H9 (cell line): ENCODE data around the gene EFNB2. TPM values are rescaled to one million over a fixed set of nuclear protein-coding genes. Genes with fewer than 3 reads are reported as not detected.

ENCODE experiments used
- DNase-seq: peaks from one replicate; pipeline ENCODE4 v3.0.0-alpha.2; 2017
- H2AFZ ChIP-seq: one replicate; pipeline ENCODE4 v1.6.1; 2013; ENCODE audit warnings: mild to moderate bottlenecking, low read length, control low read depth, moderate library complexity
- H2AK5ac ChIP-seq: 2 replicates; pipeline ENCODE4 v1.6.1; 2013; ENCODE audit warnings: low read length, control low read depth, mixed read lengths; ENCODE audit not compliant: insufficient read length
- H2BK120ac ChIP-seq: one replicate; pipeline ENCODE4 v1.6.1; 2013; ENCODE audit warnings: low read depth, mild to moderate bottlenecking, low read length, control low read depth, inconsistent platforms; ENCODE audit not compliant: poor library complexity, severe bottlenecking
- H2BK12ac ChIP-seq: 2 replicates; pipeline ENCODE4 v1.6.1; 2013; ENCODE audit warnings: low read length, control low read depth, mixed read lengths, low read depth; ENCODE audit not compliant: insufficient read length
- H2BK15ac ChIP-seq: 2 replicates; pipeline ENCODE4 v1.6.1; 2013; ENCODE audit warnings: low read depth, low read length, control low read depth
- H2BK20ac ChIP-seq: one replicate; pipeline ENCODE4 v1.6.1; 2013; ENCODE audit warnings: low read depth, mild to moderate bottlenecking, low read length, control low read depth, inconsistent platforms; ENCODE audit not compliant: poor library complexity, severe bottlenecking
- H2BK5ac ChIP-seq: 2 replicates; pipeline ENCODE4 v1.6.1; 2013; ENCODE audit warnings: low read length, control low read depth, mixed read lengths; ENCODE audit not compliant: insufficient read length
- H3K14ac ChIP-seq: 2 replicates; pipeline ENCODE4 v1.6.1; 2013; ENCODE audit warnings: low read length, control low read depth; ENCODE audit not compliant: insufficient read depth
- H3K18ac ChIP-seq: 2 replicates; pipeline ENCODE4 v1.6.1; 2013; ENCODE audit warnings: low read depth, mild to moderate bottlenecking, mixed read lengths, low read length, control low read depth; ENCODE audit not compliant: insufficient read length
- H3K23ac ChIP-seq: 2 replicates; pipeline ENCODE4 v1.6.1; 2013; ENCODE audit warnings: low read length, control low read depth, mixed read lengths, low read depth; ENCODE audit not compliant: insufficient read length
- H3K23me2 ChIP-seq: 2 replicates; pipeline ENCODE4 v1.6.1; 2013; ENCODE audit warnings: low read depth, mild to moderate bottlenecking, mixed read lengths, low read length, control low read depth; ENCODE audit not compliant: insufficient read length, poor library complexity, severe bottlenecking
- H3K27ac ChIP-seq: 2 replicates; pipeline ENCODE4 v1.5.1; 2013; ENCODE audit warnings: low read length, control low read depth, mixed read lengths, low read depth; ENCODE audit not compliant: insufficient read length
- H3K27me3 ChIP-seq: 2 replicates; pipeline ENCODE4 v1.6.1; 2013; ENCODE audit warnings: low read length, control low read depth, inconsistent platforms; ENCODE audit not compliant: insufficient read depth
- H3K4ac ChIP-seq: 2 replicates; pipeline ENCODE4 v1.6.1; 2013; ENCODE audit warnings: low read depth, mild to moderate bottlenecking, control low read depth, inconsistent platforms, low read length, moderate library complexity
- H3K4me1 ChIP-seq: 2 replicates; pipeline ENCODE4 v1.6.1; 2013; ENCODE audit warnings: low read length, control low read depth, inconsistent platforms; ENCODE audit not compliant: insufficient read depth
- H3K4me2 ChIP-seq: 2 replicates; pipeline ENCODE4 v1.6.1; 2013; ENCODE audit warnings: low read length, control low read depth, mixed read lengths; ENCODE audit not compliant: insufficient read length, insufficient read depth
- H3K56ac ChIP-seq: 2 replicates; pipeline ENCODE4 v1.6.1; 2013; ENCODE audit warnings: low read depth, mild to moderate bottlenecking, mixed read lengths, low read length, control low read depth; ENCODE audit not compliant: insufficient read length
- H3K79me1 ChIP-seq: 2 replicates; pipeline ENCODE4 v1.6.1; 2013; ENCODE audit warnings: low read depth, mild to moderate bottlenecking, moderate library complexity, low read length, control low read depth, inconsistent platforms; ENCODE audit not compliant: insufficient read depth, poor library complexity, severe bottlenecking
- H3K79me2 ChIP-seq: 2 replicates; pipeline ENCODE4 v1.6.1; 2013; ENCODE audit warnings: low read length, control low read depth, inconsistent platforms; ENCODE audit not compliant: insufficient read depth
- H3K9ac ChIP-seq: 2 replicates; pipeline ENCODE4 v1.6.1; 2013; ENCODE audit warnings: low read length, control low read depth, mixed read lengths; ENCODE audit not compliant: insufficient read length; ENCODE audit errors: extremely low read depth
- H3K9me3 ChIP-seq: one replicate; pipeline ENCODE4 v1.6.1; 2013; ENCODE audit warnings: low read depth, low read length, inconsistent platforms; ENCODE audit not compliant: control insufficient read depth
- H3T11ph ChIP-seq: one replicate; pipeline ENCODE4 v1.6.1; 2013; ENCODE audit warnings: mild to moderate bottlenecking, low read length, control low read depth, inconsistent platforms
- H4K20me1 ChIP-seq: one replicate; pipeline ENCODE4 v1.6.1; 2013; ENCODE audit not compliant: control insufficient read depth, insufficient read length, insufficient read depth
- H4K5ac ChIP-seq: 2 replicates; pipeline ENCODE4 v1.6.1; 2013; ENCODE audit warnings: low read depth, mild to moderate bottlenecking, mixed read lengths, low read length, control low read depth; ENCODE audit not compliant: insufficient read length
- H4K8ac ChIP-seq: replicated peaks from 2 replicates; pipeline ENCODE4 v1.6.1; 2013; ENCODE audit warnings: low read length, control low read depth, mixed read lengths, low read depth; ENCODE audit not compliant: insufficient read length
- H4K91ac ChIP-seq: 2 replicates; pipeline ENCODE4 v1.6.1; 2013; ENCODE audit warnings: low read depth, mild to moderate bottlenecking, moderate library complexity, mixed read lengths, low read length, control low read depth; ENCODE audit not compliant: insufficient read length
- H3K27ac Mint-ChIP-seq, 3 experiments: 2 replicates in 2 of 3; 3 replicates in 1 of 3; pipeline ENCODE4 v1.8.0; 2020 to 2021; ENCODE audit warnings: mixed read lengths in 3 of 3, mild to moderate bottlenecking in 1 of 3, moderate library complexity in 1 of 3
- H3K27me3 Mint-ChIP-seq: 2 replicates; pipeline ENCODE4 v1.8.0; 2021; ENCODE audit warnings: low read depth, mild to moderate bottlenecking, moderate library complexity, mixed read lengths
- H3K36me3 Mint-ChIP-seq, 3 experiments: 2 replicates in 2 of 3; 3 replicates in 1 of 3; pipeline ENCODE4 v1.8.0; 2020 to 2021; ENCODE audit warnings: low read depth in 3 of 3, mixed read lengths in 3 of 3; ENCODE audit not compliant: insufficient read depth in 1 of 3
- H3K4me1 Mint-ChIP-seq, 2 experiments: 2 replicates each; pipeline ENCODE4 v1.8.0; 2020; ENCODE audit warnings: mixed read lengths in 2 of 2
- H3K4me3 Mint-ChIP-seq, 2 experiments: 2 replicates in 1 of 2; 3 replicates in 1 of 2; pipeline ENCODE4 v1.8.0; 2020 to 2021; ENCODE audit warnings: mild to moderate bottlenecking in 2 of 2, mixed read lengths in 2 of 2, moderate library complexity in 1 of 2
- H3K9me3 Mint-ChIP-seq, 2 experiments: 2 replicates in 1 of 2; 3 replicates in 1 of 2; pipeline ENCODE4 v1.8.0; 2020; ENCODE audit warnings: mild to moderate bottlenecking in 2 of 2, mixed read lengths in 2 of 2, moderate library complexity in 1 of 2
- WGBS: extraction: QIAGEN DNeasy Blood & Tissue Kit; methylation state at CpG from one replicate; pipeline ENCODE4 v1.1.7; 2013; ENCODE audit warnings: missing lambda C conversion rate, low lambda C conversion rate, mixed read lengths; ENCODE audit not compliant: insufficient read length; ENCODE audit errors: extremely low coverage; 5-methylcytosine and 5-hydroxymethylcytosine counted together
- total RNA-seq: library from RNA; stranded (reverse); gene quantifications from 2 replicates; pipeline ENCODE4 v1.2.1, GENCODE V29; 2021
- TF ChIP-seq, protein P1 (sequence below): fragments of 200-600 bp; sonication (generic); conservative IDR thresholded peaks from 3 replicates; pipeline ENCODE4 v1.8.0; 2021; ENCODE audit warnings: antibody characterized with exemption, mild to moderate bottlenecking

The EFNB2 gene
- total RNA-seq, 1 experiment from 2014 or later, result 12.7 TPM

- Histone ChIP-seq H2BK5ac (no peak overlapping the region), H3K79me1 (no peaks in the 10 kb centered on the region), H2AK5ac (no peak overlapping the region), H3K4me1 (no peaks in the 10 kb centered on the region), H3K56ac (no peak overlapping the region), H3K23ac (no peak overlapping the region), H4K5ac (no peak overlapping the region), H3K23me2 (no peaks in the 10 kb centered on the region), H2BK15ac (no peak overlapping the region), H3K4ac (no peak overlapping the region), H3T11ph (no peak overlapping the region), H4K20me1 (no peaks in the 10 kb centered on the region), H3K18ac (no peak overlapping the region), H2AFZ (no peak overlapping the region), H2BK120ac (no peak overlapping the region), H3K4me2 (no peak overlapping the region), H3K9ac (no peak overlapping the region), H4K8ac (no peak overlapping the region), H3K27me3 (no peaks in the 10 kb centered on the region), H3K9me3 (no peaks in the 10 kb centered on the region), H2BK12ac (no peak overlapping the region), H2BK20ac (no peak overlapping the region), H4K91ac (no peak overlapping the region), H3K27ac (no peak overlapping the region), H3K79me2 (no peaks in the 10 kb centered on the region), H3K14ac (no peak overlapping the region)
- Mint-ChIP-seq H3K9me3 (no peaks in the 10 kb centered on the region; a peak in 1 of 5 replicates), H3K4me3 (no peak overlapping the region), H3K4me1 (peaks cover 11 to 23% of the 10 kb centered on the region in 2 experiments), H3K36me3 (no peaks in the 10 kb centered on the region), H3K27me3 (no peaks in the 10 kb centered on the region), H3K27ac (no peak overlapping the region)
- TF ChIP-seq, protein P1, sequence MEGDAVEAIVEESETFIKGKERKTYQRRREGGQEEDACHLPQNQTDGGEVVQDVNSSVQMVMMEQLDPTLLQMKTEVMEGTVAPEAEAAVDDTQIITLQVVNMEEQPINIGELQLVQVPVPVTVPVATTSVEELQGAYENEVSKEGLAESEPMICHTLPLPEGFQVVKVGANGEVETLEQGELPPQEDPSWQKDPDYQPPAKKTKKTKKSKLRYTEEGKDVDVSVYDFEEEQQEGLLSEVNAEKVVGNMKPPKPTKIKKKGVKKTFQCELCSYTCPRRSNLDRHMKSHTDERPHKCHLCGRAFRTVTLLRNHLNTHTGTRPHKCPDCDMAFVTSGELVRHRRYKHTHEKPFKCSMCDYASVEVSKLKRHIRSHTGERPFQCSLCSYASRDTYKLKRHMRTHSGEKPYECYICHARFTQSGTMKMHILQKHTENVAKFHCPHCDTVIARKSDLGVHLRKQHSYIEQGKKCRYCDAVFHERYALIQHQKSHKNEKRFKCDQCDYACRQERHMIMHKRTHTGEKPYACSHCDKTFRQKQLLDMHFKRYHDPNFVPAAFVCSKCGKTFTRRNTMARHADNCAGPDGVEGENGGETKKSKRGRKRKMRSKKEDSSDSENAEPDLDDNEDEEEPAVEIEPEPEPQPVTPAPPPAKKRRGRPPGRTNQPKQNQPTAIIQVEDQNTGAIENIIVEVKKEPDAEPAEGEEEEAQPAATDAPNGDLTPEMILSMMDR, result no peak
- no peak for DNase-seq
- WGBS, result no CpG with 5 or more reads among the region's 12 CpGs
Observed at GRCh38 chr13:106484537-106485193, 50.8 kb downstream of the EFNB2 start.
